NCI-H69 (cell line): ENCODE measurements around the gene NFKBIE.
A peak's percentile ranks its signal among the peaks of the same experiment; 100 is the strongest.

Experiments used
- DNase-seq: peaks from one replicate; lab custom pipeline; 2025; lab: John Stamatoyannopoulos, UW

Gene NFKBIE

DNA sequence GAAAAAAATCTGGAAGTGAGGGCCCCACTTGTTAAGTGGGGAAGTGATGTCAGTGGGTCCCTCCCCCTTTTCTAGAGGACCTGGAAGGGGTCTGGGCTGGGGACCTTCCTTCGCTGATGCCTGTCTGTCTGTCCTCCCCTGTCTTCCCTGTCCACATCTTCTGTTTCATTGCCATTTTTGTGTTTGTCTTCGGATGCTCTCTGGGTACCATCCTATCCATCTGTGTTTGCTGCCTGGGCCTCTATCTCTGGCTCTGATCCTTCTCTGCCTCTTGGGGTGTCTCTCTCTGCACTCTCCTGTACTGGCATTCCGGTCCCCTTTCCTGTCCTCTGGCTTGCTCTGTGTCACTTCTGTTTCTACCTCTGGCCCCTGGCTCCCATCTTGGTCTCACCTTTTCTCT is 7.2 kb upstream of the NFKBIE start:
- DNase-seq, result no peak

DNA sequence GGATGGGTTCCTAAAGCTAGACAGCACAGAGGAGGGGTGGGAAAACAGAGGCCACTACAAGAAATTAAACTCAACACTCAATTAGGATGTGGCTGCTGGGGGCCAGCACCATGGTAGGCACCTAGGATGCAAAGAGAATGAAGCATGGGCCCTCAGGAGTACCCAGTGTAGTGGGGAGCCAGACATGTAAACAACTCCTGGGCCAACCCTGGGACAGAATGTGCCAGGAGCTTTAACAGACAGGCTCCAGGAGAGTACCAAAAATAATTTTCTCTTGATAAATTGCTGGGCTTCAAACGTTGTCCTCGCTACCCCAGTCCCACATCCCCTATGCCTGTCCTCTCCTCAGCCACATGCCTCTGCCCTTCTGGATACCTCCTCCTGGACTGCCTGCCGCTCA is 6.6 kb upstream of the NFKBIE start:
- no peak for DNase-seq

DNA sequence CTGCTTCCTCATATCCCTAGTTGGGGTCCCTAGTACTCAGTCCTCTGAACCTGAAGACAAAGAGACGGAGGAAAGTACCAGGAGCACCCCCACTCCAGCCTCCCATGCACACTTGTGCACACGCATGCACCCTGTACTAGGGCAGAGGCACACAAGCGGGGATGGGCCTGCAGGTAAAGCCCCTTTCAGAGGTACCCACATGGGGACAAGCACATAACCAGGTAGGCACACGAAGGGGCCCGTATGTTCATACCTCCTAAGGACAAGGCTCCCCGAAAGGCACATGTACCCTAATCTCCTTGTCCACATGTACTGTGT is 6.0 kb upstream of the NFKBIE start:
- no peak for DNase-seq

DNA sequence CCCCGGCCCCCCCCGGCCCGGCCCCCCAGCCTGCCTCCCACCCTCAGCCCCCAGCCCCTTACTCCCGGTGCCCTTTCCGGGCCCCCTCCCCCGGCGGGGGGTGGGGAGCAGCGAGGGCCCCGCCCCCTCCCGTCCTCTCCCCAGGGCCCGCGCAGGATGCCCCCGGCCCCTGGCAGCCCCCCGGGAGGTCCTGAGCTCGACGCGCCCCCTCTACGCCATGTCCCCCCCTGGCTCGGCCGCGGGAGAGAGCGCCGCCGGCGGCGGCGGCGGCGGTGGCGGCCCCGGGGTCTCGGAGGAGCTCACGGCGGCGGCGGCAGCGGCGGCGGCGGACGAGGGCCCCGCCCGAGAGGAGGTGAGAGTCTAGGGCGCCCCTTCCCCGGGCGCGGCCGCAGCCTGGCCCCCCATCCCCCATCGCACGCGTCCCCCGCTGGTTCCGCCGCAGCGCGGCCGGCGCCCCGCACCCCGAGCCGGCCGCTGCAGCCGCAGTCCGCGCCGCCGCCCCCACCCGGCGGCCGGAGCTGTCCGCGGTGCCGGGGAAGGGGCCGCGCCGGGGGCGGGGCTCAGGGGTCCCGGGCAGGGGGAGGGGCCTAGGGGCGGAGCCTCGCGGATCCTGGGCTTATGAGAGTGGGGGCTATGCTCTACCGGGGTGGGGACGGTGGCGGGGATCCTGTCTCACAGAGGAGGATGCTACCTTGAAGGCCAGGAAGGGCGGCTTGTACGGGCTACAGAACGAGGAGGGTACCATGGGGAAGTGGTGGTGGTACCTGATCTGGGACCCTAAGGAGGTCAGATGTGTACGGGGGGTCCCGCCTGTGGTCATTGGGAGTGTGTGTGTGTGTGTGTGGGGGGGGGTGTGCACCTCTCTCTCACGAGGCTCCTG is 5.4 kb upstream of the NFKBIE start:
- peak; percentile 67 for DNase-seq

DNA sequence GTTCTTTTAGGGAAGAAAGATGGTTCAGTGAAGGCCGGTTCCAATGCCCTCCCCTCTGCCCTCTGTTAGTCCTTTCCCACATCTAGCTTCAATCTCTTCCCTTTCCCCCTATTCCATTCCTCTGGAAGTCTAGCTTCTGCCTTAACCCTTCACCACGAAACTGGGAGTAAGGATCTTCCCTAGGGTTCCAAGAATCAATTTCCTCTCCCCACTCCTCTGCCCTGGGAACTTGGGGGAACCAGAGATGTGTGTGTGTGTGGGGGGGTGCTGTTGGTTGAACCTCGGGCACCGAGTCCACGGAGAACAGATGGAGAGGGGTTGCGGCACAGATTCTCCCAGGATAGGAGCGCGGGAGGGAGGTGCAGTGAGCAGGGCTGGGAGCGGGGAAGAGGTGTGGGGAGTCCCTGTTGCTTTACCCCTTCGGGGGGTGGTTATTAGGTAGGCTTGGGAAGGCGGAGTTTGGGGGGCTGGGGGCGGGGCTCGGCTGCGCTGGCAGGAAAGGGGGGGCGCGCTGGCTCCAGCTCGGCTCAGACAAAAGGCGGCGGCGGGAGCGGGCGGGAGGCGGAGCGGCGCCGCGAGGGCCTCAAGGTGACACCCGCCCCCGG is 4.7 kb upstream of the NFKBIE start, which contains the start of gene TMEM151B:
Gene TMEM151B, plus strand, starts transcription at position 530 of the 605 bp plus-strand sequence. CDS start 293 bp downstream, outside the sequence.
- DNase-seq, result peak; percentile 66

DNA sequence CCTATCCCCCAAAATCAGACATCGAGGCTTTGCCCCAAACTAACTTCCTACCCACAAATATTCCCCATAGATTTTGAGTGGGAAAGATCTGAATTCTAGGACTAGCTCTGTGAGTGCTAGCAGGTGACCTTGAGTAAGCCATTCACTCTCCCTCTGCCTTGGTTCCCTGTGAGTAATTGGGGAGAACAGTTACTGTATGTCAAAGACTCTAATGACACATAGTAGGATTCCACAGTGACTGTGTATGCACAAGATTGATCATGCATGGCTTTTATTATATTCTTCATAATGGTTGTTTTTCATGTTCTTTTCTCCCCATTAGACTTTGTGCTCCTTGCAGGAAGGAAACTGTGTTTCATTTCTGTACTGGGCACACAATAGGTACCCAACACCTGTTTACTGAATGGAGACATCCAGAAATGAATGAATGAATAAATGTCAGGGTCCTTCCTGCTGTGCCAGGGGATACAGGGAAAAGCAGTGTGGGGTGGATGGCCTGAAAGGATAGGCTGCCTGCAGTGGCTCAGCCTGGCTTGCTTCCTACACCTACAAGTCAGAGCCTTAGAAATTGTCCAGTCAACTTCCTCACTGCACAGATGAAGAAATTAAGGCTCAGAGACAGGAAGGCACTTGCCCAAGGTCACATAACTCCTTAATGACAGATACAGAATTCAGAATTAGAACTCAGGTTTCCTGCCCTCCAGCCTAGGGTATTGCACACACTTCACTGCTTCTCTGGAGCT is 4.0 kb upstream of the NFKBIE start:
- peak; percentile 41 for DNase-seq

DNA sequence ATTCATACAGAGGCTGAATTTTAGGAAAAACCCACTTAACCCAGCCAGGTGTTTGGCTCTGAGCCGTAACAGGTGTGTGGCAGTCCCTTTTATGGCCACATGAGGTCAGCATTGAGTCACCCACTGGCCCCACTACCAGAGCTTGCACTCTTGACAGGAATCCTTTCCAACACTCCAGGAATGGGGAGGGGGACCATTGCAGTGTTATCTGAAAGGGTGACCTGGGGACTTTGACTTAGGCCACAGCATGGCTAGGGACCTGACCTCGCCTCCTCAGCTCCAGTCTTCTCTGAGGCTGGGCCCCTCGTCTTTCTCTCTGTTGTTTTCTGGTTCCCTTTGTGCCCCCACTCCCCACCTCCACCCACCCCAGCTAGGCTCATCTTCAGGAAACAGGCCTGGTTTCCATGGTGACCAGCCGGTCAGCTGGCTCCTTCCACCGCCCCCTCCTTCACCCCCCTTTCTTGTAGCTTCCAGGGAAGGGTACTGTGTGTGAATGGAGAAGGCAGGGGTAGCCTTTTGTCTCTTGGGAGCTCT is 2.8 kb upstream of the NFKBIE start:
- peak; percentile 81 for DNase-seq

DNA sequence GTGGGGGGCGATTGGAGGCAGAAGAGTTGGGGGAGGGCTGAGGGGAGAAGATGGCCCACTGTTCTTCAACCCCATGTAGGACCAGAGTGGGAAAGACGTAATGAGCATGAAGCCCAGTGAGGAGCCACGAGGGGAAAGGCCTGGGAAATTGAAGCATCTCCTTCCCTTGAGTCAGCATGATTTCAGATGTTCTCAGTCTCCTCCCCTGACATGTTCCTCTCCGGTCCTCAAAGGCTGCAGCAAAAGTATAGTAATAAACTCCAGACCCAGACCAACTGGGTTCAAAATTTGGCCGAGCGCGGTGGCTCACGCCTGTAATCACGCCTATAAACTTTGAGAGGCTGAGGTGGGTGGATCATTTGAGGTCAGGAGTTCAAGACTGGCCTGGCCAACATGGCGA is 1.9 kb upstream of the NFKBIE start:
- no peak for DNase-seq

DNA sequence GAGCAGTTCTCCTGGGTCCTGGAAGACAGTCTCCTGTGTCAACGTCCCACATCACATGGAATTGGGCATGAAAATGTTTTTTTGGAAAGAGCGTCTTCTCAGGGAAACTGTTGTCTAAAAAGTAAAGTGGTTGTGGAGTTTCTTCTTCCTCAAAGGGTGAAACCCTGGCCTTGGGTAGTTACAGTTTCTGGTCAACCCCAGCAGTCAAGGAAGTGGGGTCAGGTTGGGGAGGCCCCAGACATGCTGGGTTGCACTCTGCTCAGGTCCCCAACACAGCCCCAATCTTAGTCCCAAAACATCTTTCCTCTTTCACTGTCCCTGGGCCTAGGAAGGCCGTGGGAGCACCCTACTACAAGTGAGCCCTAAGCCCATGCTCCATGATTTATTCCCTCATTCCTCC is 996 bp upstream of the NFKBIE start:
- no peak for DNase-seq

DNA sequence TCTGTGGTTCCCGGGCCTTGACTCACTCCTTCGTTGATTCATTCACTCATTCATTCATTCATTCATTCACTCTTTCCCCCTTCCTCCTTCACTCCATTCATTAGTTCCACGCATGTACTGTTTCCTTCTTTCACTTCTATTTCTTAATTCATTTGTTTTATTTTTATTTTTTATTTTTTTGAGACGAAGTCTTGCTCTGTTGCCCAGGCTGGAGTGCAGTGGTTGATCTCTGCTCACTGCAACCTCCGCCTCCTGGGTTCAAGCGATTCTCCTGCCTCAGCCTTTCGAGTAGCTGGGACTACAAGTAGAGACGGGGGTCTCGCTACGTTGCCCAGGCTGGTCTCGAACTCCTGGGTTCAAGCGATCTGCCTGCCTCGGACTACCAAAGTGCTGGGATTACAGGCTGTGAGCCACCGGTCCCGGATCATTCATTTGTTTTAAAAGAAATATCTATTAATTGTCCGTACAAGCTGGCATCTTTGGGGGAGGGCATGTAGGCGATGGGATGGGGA is 427 bp upstream of the NFKBIE start:
- DNase-seq, result no peak

DNA sequence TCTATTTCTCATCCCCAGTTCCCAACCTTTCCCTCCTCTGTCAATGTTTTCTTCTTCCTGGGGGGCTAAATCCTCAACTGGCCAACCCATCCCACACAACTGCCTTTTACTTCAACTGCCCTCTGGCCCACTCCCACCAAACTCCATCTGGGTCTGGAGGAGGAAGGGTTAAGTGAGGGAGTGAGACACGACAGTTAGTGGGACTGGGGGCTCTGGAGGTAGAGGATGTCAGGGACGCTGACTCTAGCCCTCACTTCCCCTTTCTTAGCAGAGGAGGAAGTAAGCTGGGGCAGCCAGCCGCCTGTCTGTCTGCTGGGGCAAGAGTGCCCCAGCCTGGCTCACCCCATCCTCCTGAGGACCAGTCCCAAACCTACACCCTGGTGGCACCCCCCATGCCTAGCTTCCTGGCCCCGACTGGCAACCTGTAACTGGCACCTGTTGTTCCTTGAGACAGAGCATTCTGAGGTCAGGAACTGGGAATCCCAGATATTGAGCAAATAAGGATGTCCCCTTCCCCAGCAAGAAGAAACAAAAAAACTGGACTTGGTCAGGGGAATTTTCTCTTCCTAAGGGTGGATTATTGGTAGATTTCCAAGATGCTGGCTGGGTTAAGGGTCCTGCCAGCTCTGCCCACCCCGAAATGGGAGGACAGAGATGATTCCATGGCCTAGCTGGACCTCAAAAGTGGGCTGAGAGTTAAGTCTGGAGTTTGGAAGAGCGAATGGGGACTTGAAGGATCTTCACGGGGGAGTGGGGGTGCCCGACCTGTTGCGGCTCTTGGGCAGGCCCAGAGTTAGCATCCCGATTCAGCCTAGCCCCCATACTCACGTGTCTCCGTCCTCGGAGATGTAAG is 971 bp downstream of the NFKBIE start:
- no peak for DNase-seq

DNA sequence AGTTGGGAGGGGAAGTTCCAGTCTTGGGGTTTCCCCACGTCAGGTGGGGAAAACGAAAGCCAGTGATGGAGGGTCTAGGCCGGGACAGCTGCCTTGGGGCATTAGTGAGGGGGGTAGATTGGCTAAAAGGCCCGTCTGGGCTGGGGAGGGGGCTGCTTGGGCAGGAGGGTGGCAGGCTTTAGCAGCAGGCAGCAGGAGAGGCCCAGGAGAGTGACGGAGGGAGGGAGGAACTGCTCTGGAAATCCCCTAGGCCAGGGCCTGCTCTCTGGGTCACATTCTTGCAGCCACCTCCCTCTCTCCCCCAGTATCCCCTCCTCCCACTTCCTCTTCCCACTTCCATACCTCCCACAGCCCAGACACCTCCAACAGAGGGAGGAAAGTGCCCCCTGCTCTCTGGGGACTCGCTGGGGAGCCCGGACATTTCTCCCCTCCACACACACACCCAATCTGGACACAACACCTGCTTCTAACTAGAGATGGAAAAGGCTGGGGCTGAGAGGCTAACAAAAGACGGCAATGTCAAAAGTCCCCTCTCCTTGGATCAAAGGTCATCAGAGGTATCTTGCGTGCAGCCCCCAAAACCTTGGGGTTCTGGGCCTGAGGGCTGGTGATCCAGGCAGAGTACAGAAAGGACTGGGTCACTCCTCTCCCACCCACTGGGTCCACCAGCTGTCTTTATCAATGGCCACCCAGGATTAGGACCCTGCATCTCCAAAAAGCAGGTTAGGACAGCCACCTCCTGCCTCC is 1.8 kb downstream of the NFKBIE start:
- no peak for DNase-seq

DNA sequence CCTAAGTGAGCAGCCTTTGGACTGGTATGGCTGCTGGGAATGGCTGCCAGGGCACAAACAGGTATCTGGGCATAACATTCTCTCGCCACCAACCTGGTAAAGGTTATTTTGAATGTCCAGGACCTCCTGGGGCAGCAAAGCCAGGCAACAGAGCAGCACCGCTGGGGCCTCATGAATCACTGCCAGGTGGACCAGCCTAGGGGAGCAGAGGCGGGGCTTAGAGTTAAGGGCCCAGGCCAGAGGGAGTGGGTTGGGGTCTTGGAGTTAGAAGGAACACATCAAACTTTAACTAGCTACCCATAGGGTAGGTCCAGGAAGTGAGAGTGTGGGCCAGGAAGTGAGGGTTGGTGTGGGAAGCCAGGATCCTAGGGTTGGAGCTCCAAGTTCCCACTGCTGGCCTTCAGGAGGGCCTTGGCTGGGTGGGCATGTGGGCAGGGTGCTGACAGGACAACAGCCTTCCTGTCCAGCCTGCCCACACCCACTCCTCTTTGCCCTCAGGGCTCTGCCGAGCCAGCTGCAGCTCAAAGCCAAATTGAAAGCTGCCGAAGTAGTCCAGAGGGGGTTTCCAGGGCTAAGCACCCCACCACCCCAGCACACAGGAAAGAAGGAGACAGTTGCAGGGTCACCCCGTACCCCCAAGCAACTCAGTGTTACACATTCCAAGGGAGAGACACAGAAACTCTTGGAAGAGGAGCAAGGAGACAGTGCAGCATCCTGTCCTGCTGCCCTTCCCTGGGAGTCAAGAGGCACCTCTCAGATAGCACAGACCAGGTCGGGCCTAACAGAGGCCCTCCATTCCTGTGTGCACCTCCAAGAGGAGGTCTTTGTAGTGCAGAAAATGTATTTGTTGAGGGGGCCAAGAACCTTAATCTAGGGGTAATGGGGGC is 2.6 kb downstream of the NFKBIE start:
- DNase-seq, result no peak

DNA sequence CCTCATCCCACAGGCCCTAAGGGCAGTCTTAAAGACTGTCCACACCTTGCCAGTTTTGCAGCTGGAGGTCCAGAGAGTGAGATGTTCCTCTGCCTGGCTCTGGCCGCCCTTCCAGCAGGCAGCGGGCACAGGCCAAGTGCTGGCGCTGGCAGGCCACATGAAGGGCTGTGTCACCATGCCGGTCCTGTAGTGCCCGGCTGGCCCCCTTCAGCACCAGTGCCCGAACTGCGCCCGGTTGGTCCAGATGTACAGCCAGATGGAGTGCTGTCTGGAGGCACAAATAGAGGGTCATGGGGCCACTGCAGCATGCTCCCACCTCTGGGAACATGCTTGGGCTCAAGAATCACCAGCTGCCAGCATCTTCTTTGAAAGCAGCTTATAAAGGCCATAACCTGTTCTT is 3.8 kb downstream of the NFKBIE start:
- no peak for DNase-seq

DNA sequence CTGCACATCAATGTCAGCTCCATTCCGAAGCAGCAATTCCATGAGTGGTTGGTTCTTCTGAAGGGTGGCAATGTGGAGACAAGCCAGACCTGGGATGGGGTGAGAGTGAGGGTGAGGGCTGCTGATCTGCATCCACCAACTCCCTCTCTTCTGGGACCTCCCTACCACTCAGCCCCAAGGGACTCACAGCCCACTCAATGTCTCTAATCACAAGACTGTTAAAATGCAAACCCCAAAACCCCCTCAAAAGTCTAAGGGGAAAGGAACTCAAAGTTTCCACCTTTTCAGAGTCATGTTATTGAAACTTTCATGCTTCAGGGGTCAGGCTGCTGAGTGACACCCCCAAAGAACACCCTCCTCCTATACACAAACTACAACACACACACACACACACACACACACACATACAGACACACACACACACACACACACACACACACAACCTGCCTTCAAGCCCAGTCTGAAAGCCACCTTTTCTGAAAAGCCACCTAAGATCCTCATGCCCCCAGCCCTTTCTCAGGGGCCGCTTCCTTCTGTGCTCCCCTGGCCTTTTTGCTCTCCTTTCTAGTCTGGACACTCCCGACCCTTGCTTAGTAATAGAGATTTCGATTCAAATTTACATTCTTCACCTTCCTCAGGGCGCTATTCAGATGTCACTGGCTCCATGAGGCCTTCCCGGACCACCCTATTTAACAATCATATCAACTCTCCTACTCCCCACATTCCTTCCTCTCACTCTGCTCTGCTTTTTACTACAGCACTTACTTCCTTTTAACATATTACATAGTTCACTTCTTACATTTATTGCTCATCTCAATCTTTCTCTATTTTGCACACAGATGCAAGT is 4.7 kb downstream of the NFKBIE start:
- DNase-seq, result no peak

DNA sequence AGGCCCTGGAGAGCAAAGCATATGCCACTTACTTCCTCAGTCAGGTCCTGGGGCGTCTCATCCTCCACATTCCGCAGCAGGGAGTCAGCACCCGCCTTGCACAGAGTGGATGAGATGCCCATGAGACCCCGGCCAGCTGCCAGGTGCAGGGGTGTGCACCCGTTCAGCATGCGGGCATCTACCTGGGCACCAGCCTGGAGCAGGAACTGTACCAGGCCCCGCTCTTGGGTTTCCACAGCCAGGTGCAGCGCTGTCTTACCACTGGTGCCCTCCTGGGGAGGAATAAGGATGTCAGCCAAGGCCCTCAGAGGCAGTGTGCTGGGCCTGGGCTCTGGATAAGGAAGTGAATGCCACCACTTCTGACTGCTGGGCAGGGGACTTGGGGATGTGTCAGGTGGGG is 5.3 kb downstream of the NFKBIE start:
- DNase-seq, result no peak

DNA sequence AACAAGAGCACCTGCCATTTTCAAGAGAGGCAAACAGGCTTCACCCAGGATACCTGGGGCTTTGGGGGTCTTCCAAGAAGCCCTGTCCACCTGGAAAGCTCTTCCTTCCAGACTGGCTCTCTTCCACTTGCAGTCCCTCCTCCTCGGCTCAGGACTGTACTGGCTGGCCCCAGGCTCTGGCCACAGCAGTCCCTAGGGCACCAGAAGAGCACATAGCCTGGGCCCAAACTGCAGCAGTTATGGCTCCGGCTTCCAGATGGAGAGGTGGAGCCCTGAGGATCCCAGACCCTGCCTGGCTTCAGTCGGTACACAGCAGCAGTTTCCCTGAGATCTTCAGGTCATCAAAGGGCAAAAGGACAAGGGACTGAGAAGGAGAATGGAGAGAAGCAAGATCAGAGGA is 6.4 kb downstream of the NFKBIE start:
- DNase-seq, result no peak

DNA sequence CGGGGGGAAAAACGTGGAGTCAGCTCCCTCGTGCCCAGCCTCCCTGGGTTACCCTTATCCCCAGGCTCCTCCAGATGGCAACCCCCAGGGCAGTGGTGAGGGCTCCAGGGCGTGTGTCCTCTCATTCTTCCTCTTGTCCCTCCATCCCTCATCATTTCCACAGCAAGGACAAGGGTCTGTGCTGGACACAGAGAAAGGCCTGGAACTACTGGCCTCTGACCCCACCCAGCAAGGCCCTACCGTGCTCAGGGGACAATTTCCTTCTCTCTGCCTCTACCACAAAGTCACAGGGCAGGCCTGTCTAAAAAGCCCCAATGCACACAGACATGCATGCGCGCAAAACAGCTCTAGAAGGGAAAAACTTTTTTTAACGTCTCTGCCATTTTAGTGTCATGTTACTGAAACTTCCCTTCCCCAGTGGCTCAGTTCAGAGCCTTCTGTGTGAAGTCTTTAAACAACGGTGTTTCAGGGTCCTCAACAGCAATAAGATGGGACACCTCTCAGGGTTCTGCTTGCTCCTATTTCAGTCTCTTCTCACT is 7.0 kb downstream of the NFKBIE start:
- DNase-seq, result no peak
